ENCODE measurements around the gene HDAC9.

DNA sequence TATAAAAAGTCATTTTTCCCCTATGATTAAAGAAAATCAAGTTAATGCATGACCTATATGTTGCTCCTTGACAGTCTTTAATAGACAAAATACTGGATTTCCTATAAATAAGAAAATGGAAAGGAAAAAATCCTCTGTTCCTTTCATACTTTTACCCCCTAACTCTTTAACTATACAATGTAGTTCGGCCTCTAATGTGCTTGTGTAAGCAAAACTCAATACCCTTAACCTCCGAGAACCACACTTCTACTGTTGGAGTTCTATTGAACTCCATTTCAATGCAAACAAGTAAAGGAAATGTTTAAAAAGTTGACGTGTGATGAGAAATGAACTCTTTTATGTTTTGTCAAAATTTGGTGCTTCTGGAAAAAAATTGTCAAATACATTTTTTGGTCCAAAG is 36.0 kb downstream of the HDAC9 start:
- TF ChIP-seq POLR2A (IDR thresholded peaks at IDR 0.05) (no peak), CTCF (IDR thresholded peaks at IDR 0.05) (no peak), POLR2AphosphoS5 (IDR thresholded peaks at IDR 0.05) (no peak)

Measured in prostate gland (tissue), 2 donors.